Urothelium cell line (cell line): ENCODE measurements around the gene ACOT13.
"Not testable (repeated sequence)": the region's sequence is repeated elsewhere in the genome, so short reads cannot be mapped to it uniquely, and the experiment has no call there.

Experiments
- DNase-seq: peaks from one replicate; pipeline ENCODE4 v3.0.0; 2011; ENCODE audit warnings: low spot score, mixed read lengths
- FAIRE-seq: peaks from 2 replicates; lab custom pipeline; 2011; peaks lifted over from hg19 to GRCh38; lab: Jason Lieb, UNC

The ACOT13 gene

GRCh38 chr6:24720604-24721460, 54.0 kb downstream of the ACOT13 start:
- FAIRE-seq, result no peak
- DNase-seq, result peak; percentile 96

GRCh38 chr6:24721461-24722215, 54.8 kb downstream of the ACOT13 start:
- DNase-seq (peak; percentile 72), FAIRE-seq (no peak)

- FAIRE-seq (no peak), DNase-seq (no peak)
These were observed 56.4 kb downstream of the ACOT13 start for GRCh38 chr6:24723270-24723669.

GRCh38 chr6:24730653-24731052, 63.8 kb downstream of the ACOT13 start:
- DNase-seq, FAIRE-seq: not testable (repeated sequence)

GRCh38 chr6:24731456-24732134, 64.7 kb downstream of the ACOT13 start:
- DNase-seq, FAIRE-seq: not testable (repeated sequence)

- FAIRE-seq, result no peak
- no peak for DNase-seq
These were observed 67.3 kb downstream of the ACOT13 start for GRCh38 chr6:24734166-24734565.

GRCh38 chr6:24734710-24735109, 67.8 kb downstream of the ACOT13 start:
- DNase-seq, FAIRE-seq: not testable (repeated sequence)

GRCh38 chr6:24738741-24739140, 71.9 kb downstream of the ACOT13 start:
- FAIRE-seq, result no peak

GRCh38 chr6:24740861-24741260, 74.0 kb downstream of the ACOT13 start:
- DNase-seq (no peak), FAIRE-seq (no peak)

More at GRCh38 chr6:24738741-24739140, 71.9 kb downstream of the ACOT13 start:
- no peak for DNase-seq

- FAIRE-seq (no peak), DNase-seq (no peak)
These were observed 75.4 kb downstream of the ACOT13 start for GRCh38 chr6:24742216-24742738.

GRCh38 chr6:24743265-24743943, 76.5 kb downstream of the ACOT13 start:
- FAIRE-seq (no peak), DNase-seq (peak; percentile 79)

GRCh38 chr6:24743944-24744335, 77.1 kb downstream of the ACOT13 start:
- no peak for DNase-seq
- no peak for FAIRE-seq

- DNase-seq (no peak), FAIRE-seq (no peak)
These were observed 78.0 kb downstream of the ACOT13 start for GRCh38 chr6:24744911-24745310.

GRCh38 chr6:24749297-24749696, 82.4 kb downstream of the ACOT13 start:
- FAIRE-seq, result no peak
- DNase-seq, result no peak

GRCh38 chr6:24750878-24751277, 84.0 kb downstream of the ACOT13 start:
- FAIRE-seq, DNase-seq: not testable (repeated sequence)

- DNase-seq, result no peak
- FAIRE-seq, result no peak
These were observed 85.6 kb downstream of the ACOT13 start for GRCh38 chr6:24752503-24752902.

- no peak for DNase-seq
- no peak for FAIRE-seq
These were observed 86.1 kb downstream of the ACOT13 start for GRCh38 chr6:24752917-24753492.

GRCh38 chr6:24753545-24753944, 86.7 kb downstream of the ACOT13 start:
- DNase-seq (no peak), FAIRE-seq (no peak)

- DNase-seq, FAIRE-seq: not testable (repeated sequence)
These were observed 87.5 kb downstream of the ACOT13 start for GRCh38 chr6:24754378-24754777.
